Parathyroid adenoma (tissue), 2 donors: ENCODE data around the gene CHRNA5.

Source experiments
- H2AFZ ChIP-seq: fragments of 300-600 bp; sonication (generic); one replicate; pipeline ENCODE4 v1.7.0; 2017; ENCODE audit warnings: antibody characterized with exemption, mild to moderate bottlenecking
- H3K27ac ChIP-seq: fragments of 300-600 bp; sonication (generic); one replicate; pipeline ENCODE4 v1.7.0; 2017
- H3K27me3 ChIP-seq: fragments of 300-600 bp; sonication (generic); one replicate; pipeline ENCODE4 v1.7.0; 2017; ENCODE audit warnings: low read length; ENCODE audit not compliant: control insufficient read depth, insufficient read depth
- H3K36me3 ChIP-seq: fragments of 300-600 bp; sonication (generic); one replicate; pipeline ENCODE4 v1.7.0; 2017; ENCODE audit warnings: low read length; ENCODE audit not compliant: control insufficient read depth, insufficient read depth
- H3K4me1 ChIP-seq: fragments of 300-600 bp; sonication (generic); one replicate; pipeline ENCODE4 v1.7.0; 2017; ENCODE audit warnings: control low read depth
- H3K4me2 ChIP-seq: fragments of 300-600 bp; sonication (generic); one replicate; pipeline ENCODE4 v1.7.0; 2017; ENCODE audit warnings: low read length
- H3K4me3 ChIP-seq: fragments of 300-600 bp; sonication (generic); one replicate; pipeline ENCODE4 v1.7.0; 2017; ENCODE audit warnings: low read depth, low read length
- H3K79me2 ChIP-seq: fragments of 300-600 bp; sonication (generic); one replicate; pipeline ENCODE4 v1.7.0; 2017; ENCODE audit warnings: control low read depth
- H3K9ac ChIP-seq: fragments of 300-600 bp; sonication (generic); one replicate; pipeline ENCODE4 v1.7.0; 2017; ENCODE audit warnings: mild to moderate bottlenecking
- H3K9me3 ChIP-seq: fragments of 300-600 bp; sonication (generic); one replicate; pipeline ENCODE4 v1.7.0; 2017; ENCODE audit warnings: low read length; ENCODE audit not compliant: control insufficient read depth
- CTCF ChIP-seq: fragments of 300-600 bp; sonication (generic); IDR thresholded peaks from one replicate; pipeline ENCODE4 v1.7.0; 2017; ENCODE audit warnings: antibody characterized with exemption, mild to moderate bottlenecking
- donor health status: primary hyperparathyroidism.

Gene CHRNA5

GRCh38 chr15:78618064-78618463, 52.7 kb downstream of the CHRNA5 start:
- Histone ChIP-seq H2AFZ (no peak overlapping the region), H3K27ac (no peak overlapping the region), H3K36me3 (no peaks in the 10 kb centered on the region), H3K9ac (no peak overlapping the region), H3K4me1 (no peaks in the 10 kb centered on the region), H3K4me3 (no peak overlapping the region), H3K9me3 (no peaks in the 10 kb centered on the region), H3K4me2 (no peak overlapping the region), H3K27me3 (peaks cover 6% of the 10 kb centered on the region), H3K79me2 (no peaks in the 10 kb centered on the region)
- TF ChIP-seq CTCF = no peak

GRCh38 chr15:78618490-78618934, 53.2 kb downstream of the CHRNA5 start:
- no peaks in the 10 kb centered on the region for H3K36me3 ChIP-seq
- H3K27me3 ChIP-seq = peaks cover 6% of the 10 kb centered on the region
- peak; percentile 78 for TF ChIP-seq CTCF

GRCh38 chr15:78619022-78619950, 54.0 kb downstream of the CHRNA5 start:
- H3K4me3 ChIP-seq = no peak overlapping the region

More at GRCh38 chr15:78618490-78618934, 53.2 kb downstream of the CHRNA5 start:
- Histone ChIP-seq H3K4me3 (no peak overlapping the region), H3K79me2 (no peaks in the 10 kb centered on the region), H3K27ac (no peak overlapping the region), H3K4me1 (no peaks in the 10 kb centered on the region), H3K4me2 (no peak overlapping the region), H3K9me3 (no peaks in the 10 kb centered on the region), H2AFZ (no peak overlapping the region), H3K9ac (no peak overlapping the region)

GRCh38 chr15:78620021-78620526, 54.8 kb downstream of the CHRNA5 start:
- TF ChIP-seq CTCF = no peak
- H3K27me3 ChIP-seq = peaks cover 6% of the 10 kb centered on the region
- H3K4me3 ChIP-seq = no peak overlapping the region

More at GRCh38 chr15:78619022-78619950, 54.0 kb downstream of the CHRNA5 start:
- no peak for TF ChIP-seq CTCF
- Histone ChIP-seq H3K79me2 (no peaks in the 10 kb centered on the region), H3K9ac (no peak overlapping the region), H2AFZ (no peak overlapping the region), H3K4me1 (no peaks in the 10 kb centered on the region), H3K27me3 (peaks cover 6% of the 10 kb centered on the region), H3K36me3 (no peaks in the 10 kb centered on the region), H3K9me3 (no peaks in the 10 kb centered on the region), H3K27ac (no peak overlapping the region), H3K4me2 (no peak overlapping the region)

More at GRCh38 chr15:78620021-78620526, 54.8 kb downstream of the CHRNA5 start:
- H3K4me2 ChIP-seq = peak overlapping the region; percentile 47
- H3K9me3 ChIP-seq = no peaks in the 10 kb centered on the region
- H3K4me1 ChIP-seq = no peaks in the 10 kb centered on the region
- no peaks in the 10 kb centered on the region for H3K79me2 ChIP-seq
- no peak overlapping the region for H3K27ac ChIP-seq
- no peak overlapping the region for H3K9ac ChIP-seq
- no peaks in the 10 kb centered on the region for H3K36me3 ChIP-seq
- no peak overlapping the region for H2AFZ ChIP-seq
